ENCODE measurements around the gene DDX25.

DNA sequence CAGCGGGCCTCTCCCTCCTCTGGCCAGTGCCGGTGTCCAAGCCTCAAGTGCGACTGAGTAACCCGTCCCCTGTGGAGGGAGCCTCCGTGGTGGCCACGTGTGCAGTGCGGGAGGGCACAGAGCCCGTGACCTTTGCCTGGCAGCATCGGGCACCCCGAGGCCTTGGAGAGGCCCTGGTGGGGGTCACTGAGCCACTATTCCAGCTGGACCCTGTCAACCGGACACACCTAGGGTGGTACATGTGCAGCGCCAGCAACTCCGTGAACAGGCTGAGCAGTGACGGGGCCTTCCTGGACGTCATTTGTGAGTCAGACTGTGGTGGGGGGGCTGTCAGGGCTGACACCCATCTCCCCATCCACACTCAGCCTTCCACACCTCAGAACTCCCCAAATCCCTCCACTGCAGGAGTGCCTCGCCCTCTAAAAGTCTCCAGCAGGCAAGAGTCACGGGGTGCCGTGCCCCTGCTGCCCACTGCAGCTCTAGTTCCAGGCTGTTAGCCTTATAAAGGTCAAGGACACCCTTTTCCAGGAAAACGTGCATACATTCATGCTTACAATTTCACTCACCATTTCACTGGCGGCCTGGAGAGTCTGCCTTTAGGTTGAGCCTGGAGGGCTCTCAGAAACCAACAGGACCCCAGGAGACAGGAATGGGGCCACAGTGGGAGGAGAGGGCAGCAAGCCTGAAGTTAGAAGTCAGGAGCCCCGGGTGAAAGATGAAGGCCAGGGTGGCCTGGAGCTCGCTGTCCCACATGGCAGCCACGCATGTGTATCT is 44.2 kb downstream of the DDX25 start:
- no peak for TF ChIP-seq POLR2A (IDR thresholded peaks at IDR 0.05)
- no peak for TF ChIP-seq CTCF (IDR thresholded peaks at IDR 0.05)
- no peak for TF ChIP-seq POLR2AphosphoS5 (IDR thresholded peaks at IDR 0.05)
- TF ChIP-seq EP300 (IDR thresholded peaks at IDR 0.05; ENCODE audit: low read depth) = no peak

Data from transverse colon (tissue), 4 donors.